ENCODE data around the gene FOLR3. TPM values are rescaled to one million over a fixed set of nuclear protein-coding genes. Genes with fewer than 3 reads are reported as not detected.

Gene FOLR3
- total RNA-seq, 1 experiment from 2014 or later: not detected

DNA sequence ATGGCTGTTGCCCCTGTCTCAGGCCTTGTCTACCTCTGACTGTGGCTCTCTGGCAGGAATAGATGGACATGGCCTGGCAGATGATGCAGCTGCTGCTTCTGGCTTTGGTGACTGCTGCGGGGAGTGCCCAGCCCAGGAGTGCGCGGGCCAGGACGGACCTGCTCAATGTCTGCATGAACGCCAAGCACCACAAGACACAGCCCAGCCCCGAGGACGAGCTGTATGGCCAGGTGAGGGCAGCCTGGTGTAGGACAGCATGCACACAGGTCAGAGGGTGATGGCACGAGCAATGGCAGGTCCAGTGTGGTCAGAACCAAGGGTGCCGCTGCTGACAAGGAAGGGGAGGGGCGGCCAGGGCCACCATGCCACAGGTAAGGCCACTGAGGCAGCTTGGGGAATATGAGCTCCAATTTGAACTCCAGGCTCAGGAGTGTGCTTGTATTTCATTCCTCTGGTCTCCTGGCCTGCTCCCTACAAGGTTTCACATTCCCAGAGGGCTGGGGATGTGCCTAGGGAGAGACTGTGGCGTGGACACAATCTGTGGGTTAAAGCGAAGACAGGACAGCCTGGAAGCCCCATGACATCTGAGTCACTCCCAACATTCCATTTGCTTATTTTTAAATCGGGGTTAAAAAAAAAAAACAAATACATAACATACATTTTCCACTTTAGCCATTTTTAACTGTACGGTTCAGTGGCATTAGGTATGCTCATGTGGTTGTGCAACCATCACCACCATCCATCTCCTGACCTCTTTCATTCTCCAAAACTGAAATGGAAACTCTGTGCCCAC, 562 bp downstream of the FOLR3 start (continued):
- TF ChIP-seq REST (IDR thresholded peaks at IDR 0.05; ENCODE audit: low read depth) (no peak), ELF1 (IDR thresholded peaks at IDR 0.05; ENCODE audit: borderline replicate concordance, low read depth) (no peak), JUND (IDR thresholded peaks at IDR 0.05) (no peak), YY1 (IDR thresholded peaks at IDR 0.05; ENCODE audit: extremely low read depth, insufficient replicate concordance, low read depth, low read length) (no peak)
- TF ChIP-seq, protein P1, sequence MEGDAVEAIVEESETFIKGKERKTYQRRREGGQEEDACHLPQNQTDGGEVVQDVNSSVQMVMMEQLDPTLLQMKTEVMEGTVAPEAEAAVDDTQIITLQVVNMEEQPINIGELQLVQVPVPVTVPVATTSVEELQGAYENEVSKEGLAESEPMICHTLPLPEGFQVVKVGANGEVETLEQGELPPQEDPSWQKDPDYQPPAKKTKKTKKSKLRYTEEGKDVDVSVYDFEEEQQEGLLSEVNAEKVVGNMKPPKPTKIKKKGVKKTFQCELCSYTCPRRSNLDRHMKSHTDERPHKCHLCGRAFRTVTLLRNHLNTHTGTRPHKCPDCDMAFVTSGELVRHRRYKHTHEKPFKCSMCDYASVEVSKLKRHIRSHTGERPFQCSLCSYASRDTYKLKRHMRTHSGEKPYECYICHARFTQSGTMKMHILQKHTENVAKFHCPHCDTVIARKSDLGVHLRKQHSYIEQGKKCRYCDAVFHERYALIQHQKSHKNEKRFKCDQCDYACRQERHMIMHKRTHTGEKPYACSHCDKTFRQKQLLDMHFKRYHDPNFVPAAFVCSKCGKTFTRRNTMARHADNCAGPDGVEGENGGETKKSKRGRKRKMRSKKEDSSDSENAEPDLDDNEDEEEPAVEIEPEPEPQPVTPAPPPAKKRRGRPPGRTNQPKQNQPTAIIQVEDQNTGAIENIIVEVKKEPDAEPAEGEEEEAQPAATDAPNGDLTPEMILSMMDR (IDR thresholded peaks at IDR 0.05 in 2 of 3, conservative IDR thresholded peaks at IDR 0.05 in 1 of 3; ENCODE audit: borderline replicate concordance in 1 of 3, insufficient read depth in 1 of 3, low read depth in 2 of 3, low read length in 2 of 3): no peak

- no peak for DNase-seq (ENCODE audit: low read depth, low spot score)
- ChIA-PET POLR2A (no interaction called here), RAD21 (ENCODE audit: low non-redundant PET in 1 of 2, low total read pairs in 2 of 2, uncharacterized antibody in 2 of 2, unreplicated experiment in 2 of 2) (no interaction called here), CTCF (no interaction called here)
- Histone ChIP-seq H4K20me1 (ENCODE audit: insufficient read depth) (no peaks in the 10 kb centered on the region), H3K27me3 (ENCODE audit: insufficient read depth, low read length) (no peaks in the 10 kb centered on the region), H3K4me1 (ENCODE audit: control insufficient read depth in 1 of 2, insufficient read depth in 2 of 2, low read length in 2 of 2) (peaks cover 0 to 11% of the 10 kb centered on the region in 2 experiments; a peak in 1 of 4 replicates), H3K27ac (ENCODE audit: low read depth, low read length) (no peak overlapping the region), H3K79me2 (ENCODE audit: insufficient read depth, low read length) (no peaks in the 10 kb centered on the region), H3K4me3 (replicated peaks in 1 of 2; ENCODE audit: low read depth in 1 of 2, low read length in 2 of 2) (no peak overlapping the region), H2AFZ (ENCODE audit: low read depth, low read length, poor library complexity, severe bottlenecking) (no peak overlapping the region), H3K9me3 (ENCODE audit: control insufficient read depth in 1 of 2, insufficient read depth in 1 of 2, low read depth in 1 of 2, low read length in 2 of 2) (no peaks in the 10 kb centered on the region), H3K4me2 (ENCODE audit: low read length) (no peak overlapping the region), H3K9me2 (ENCODE audit: insufficient read depth) (no peaks in the 10 kb centered on the region), H3K36me3 (ENCODE audit: control insufficient read depth in 1 of 2, insufficient read depth in 2 of 2, low read length in 2 of 2) (no peaks in the 10 kb centered on the region), H3K9ac (ENCODE audit: low read length) (no peak overlapping the region)
- BruUV-seq (replicated peaks): no TSS peak
- ATAC-seq: no peak
- no peak for TF ChIP-seq POLR2A (IDR thresholded peaks at IDR 0.05; ENCODE audit: borderline replicate concordance, extremely low read depth, insufficient read depth, insufficient read length)
- TF ChIP-seq REST (IDR thresholded peaks at IDR 0.05; ENCODE audit: low read depth): no peak
- intact Hi-C loops (cut with micrococcal nuclease): no loop called here
These were observed 1.2 kb downstream of the FOLR3 start for GRCh38 chr11:72136684-72137262.

Measured in HCT116 (cell line).